Spinal cord (tissue), 10 donors: ENCODE results near the gene MEIOSIN. TPM values are rescaled to one million over a fixed set of nuclear protein-coding genes. Genes with fewer than 3 reads are reported as not detected.
"Not testable (repeated sequence)": the region's sequence is repeated elsewhere in the genome, so short reads cannot be mapped to it uniquely, and the experiment has no call there.

ENCODE experiments used
- DNase-seq, 6 donors: peaks; one replicate each; pipeline versions ENCODE4 v3.0.0 to v3.0.0-alpha.2; 2013 to 2015; ENCODE audit warnings: low spot score in 6 of 6, low read depth in 4 of 6
- H3K27ac ChIP-seq: one replicate; pipeline ENCODE4 v1.5.1; 2013; ENCODE audit warnings: low read depth, low read length, control low read depth
- H3K27me3 ChIP-seq: one replicate; pipeline ENCODE4 v1.6.1; 2013; ENCODE audit warnings: low read length; ENCODE audit not compliant: control insufficient read depth, insufficient read depth
- H3K36me3 ChIP-seq: one replicate; pipeline ENCODE4 v1.6.1; 2013; ENCODE audit warnings: low read length; ENCODE audit not compliant: control insufficient read depth, insufficient read depth
- H3K4me1 ChIP-seq: one replicate; pipeline ENCODE4 v1.6.1; 2013; ENCODE audit warnings: low read length; ENCODE audit not compliant: control insufficient read depth, insufficient read depth
- H3K4me3 ChIP-seq: one replicate; pipeline ENCODE4 v1.5.1; 2013; ENCODE audit warnings: low read depth, low read length, control low read depth
- H3K9me3 ChIP-seq: one replicate; pipeline ENCODE4 v1.6.1; 2013; ENCODE audit warnings: low read length; ENCODE audit not compliant: control insufficient read depth, insufficient read depth
- WGBS: methylation state at CpG from one replicate; pipeline ENCODE4 v1.1.5; 2013; ENCODE audit warnings: missing lambda C conversion rate; ENCODE audit not compliant: insufficient coverage; 5-methylcytosine and 5-hydroxymethylcytosine counted together
- polyA plus RNA-seq, 2 donors: library from polyadenylated mRNA; unstranded; fragments of 120-200 nt; gene quantifications; one replicate each; pipeline ENCODE4 v1.2.1, GENCODE V29; 2013; ENCODE audit not compliant: insufficient read length in 2 of 2
- total RNA-seq, 2 donors: library from RNA; depleted of rRNA in 1 of 2; stranded (reverse); fragments of 120-200 nt in 1 of 2; fragments of >200 nt in 1 of 2; gene quantifications; one replicate each; pipeline versions ENCODE4 v1.2.3 to v1.2.4, GENCODE V29; 2013 to 2014
- donor health status: healthy.

Gene MEIOSIN
- total and polyA plus RNA-seq, 4 donors, result not detected

- no peak overlapping the region for H3K27ac ChIP-seq
- 53% methylated on average over 5 of the region's 6 CpGs for WGBS
These were observed 60.6 kb downstream of the MEIOSIN start for GRCh38 chr19:45793876-45794275.

GRCh38 chr19:45794627-45795026, 61.4 kb downstream of the MEIOSIN start:
- peaks cover 16% of the 10 kb centered on the region for H3K36me3 ChIP-seq
- no peaks in the 10 kb centered on the region for H3K27me3 ChIP-seq
- DNase-seq, result no peak
- no peak overlapping the region for H3K27ac ChIP-seq
- H3K4me3 ChIP-seq, result no peak overlapping the region
- H3K9me3 ChIP-seq, result no peaks in the 10 kb centered on the region
- H3K4me1 ChIP-seq, result peaks cover 31% of the 10 kb centered on the region
- WGBS, result 80% methylated on average over 1 of the region's 2 CpGs

More at GRCh38 chr19:45793876-45794275, 60.6 kb downstream of the MEIOSIN start:
- no peak for DNase-seq
- Histone ChIP-seq H3K4me1 (peaks cover 24% of the 10 kb centered on the region), H3K9me3 (no peaks in the 10 kb centered on the region), H3K27me3 (no peaks in the 10 kb centered on the region), H3K36me3 (peaks cover 24% of the 10 kb centered on the region), H3K4me3 (no peak overlapping the region)

- H3K36me3 ChIP-seq, result peaks cover 2% of the 10 kb centered on the region
- WGBS, result 2% methylated on average over 7 of the region's 10 CpGs
- H3K27ac ChIP-seq, result no peak overlapping the region
- DNase-seq, result peak in 2 of 6 donors; percentile 84 to 87
- H3K9me3 ChIP-seq, result no peaks in the 10 kb centered on the region
- H3K4me3 ChIP-seq, result no peak overlapping the region
- H3K27me3 ChIP-seq, result no peaks in the 10 kb centered on the region
- peaks cover 7% of the 10 kb centered on the region for H3K4me1 ChIP-seq
These were observed 65.8 kb downstream of the MEIOSIN start for GRCh38 chr19:45798995-45799517.

GRCh38 chr19:45799541-45799940, 66.3 kb downstream of the MEIOSIN start:
- not testable (repeated sequence) for H3K27me3 ChIP-seq, H3K36me3 ChIP-seq, H3K4me1 ChIP-seq, H3K27ac ChIP-seq, DNase-seq, H3K4me3 ChIP-seq, H3K9me3 ChIP-seq
- 100% methylated on average over 1 of the region's 5 CpGs for WGBS

- Histone ChIP-seq H3K27me3 (no peaks in the 10 kb centered on the region), H3K4me1 (peaks cover 7% of the 10 kb centered on the region), H3K9me3 (no peaks in the 10 kb centered on the region), H3K36me3 (peaks cover 2% of the 10 kb centered on the region), H3K4me3 (no peak overlapping the region), H3K27ac (no peak overlapping the region)
- DNase-seq, result no peak
- 80% methylated on average over 8 of the region's 8 CpGs for WGBS
These were observed 66.9 kb downstream of the MEIOSIN start for GRCh38 chr19:45800070-45800553.

GRCh38 chr19:45801603-45802175, 68.5 kb downstream of the MEIOSIN start:
- Histone ChIP-seq H3K4me3 (no peak overlapping the region), H3K27me3 (no peaks in the 10 kb centered on the region), H3K9me3 (no peaks in the 10 kb centered on the region), H3K27ac (no peak overlapping the region), H3K4me1 (peaks cover 7% of the 10 kb centered on the region), H3K36me3 (no peaks in the 10 kb centered on the region)
- WGBS, result 89% methylated on average over 3 of the region's 7 CpGs
- DNase-seq, result no peak

GRCh38 chr19:45804140-45804958, 71.1 kb downstream of the MEIOSIN start:
- DNase-seq, result no peak
- H3K27ac ChIP-seq, result no peak overlapping the region
- no peaks in the 10 kb centered on the region for H3K36me3 ChIP-seq
- no peaks in the 10 kb centered on the region for H3K27me3 ChIP-seq
- H3K4me1 ChIP-seq, result peaks cover 2% of the 10 kb centered on the region
- 90% methylated on average over 57 of the region's 57 CpGs for WGBS
- H3K9me3 ChIP-seq, result no peaks in the 10 kb centered on the region
- no peak overlapping the region for H3K4me3 ChIP-seq

GRCh38 chr19:45804959-45805230, 71.7 kb downstream of the MEIOSIN start:
- no peak for DNase-seq
- Histone ChIP-seq H3K36me3 (no peaks in the 10 kb centered on the region), H3K4me1 (no peaks in the 10 kb centered on the region), H3K4me3 (no peak overlapping the region), H3K27ac (no peak overlapping the region), H3K27me3 (no peaks in the 10 kb centered on the region), H3K9me3 (no peaks in the 10 kb centered on the region)
- 90% methylated on average over 8 of the region's 8 CpGs for WGBS

GRCh38 chr19:45805719-45806118, 72.5 kb downstream of the MEIOSIN start:
- H3K9me3 ChIP-seq, result no peaks in the 10 kb centered on the region
- no peak overlapping the region for H3K27ac ChIP-seq
- DNase-seq, result no peak
- H3K4me3 ChIP-seq, result no peak overlapping the region
- H3K36me3 ChIP-seq, result no peaks in the 10 kb centered on the region
- H3K4me1 ChIP-seq, result no peaks in the 10 kb centered on the region
- H3K27me3 ChIP-seq, result no peaks in the 10 kb centered on the region
